Pericardium fibroblast (primary cell): ENCODE data around the gene HCAR1. TPM values are rescaled to one million over a fixed set of nuclear protein-coding genes. Genes with fewer than 3 reads are reported as not detected.

Experiments
- total RNA-seq: library from RNA; depleted of rRNA; stranded (reverse); fragments of >200 nt; gene quantifications from 2 replicates; pipeline ENCODE4 v1.2.3, GENCODE V29; 2015

The HCAR1 gene
- total RNA-seq = 0.23 and 2.0 TPM in 2 replicates

GRCh38 chr12:122730215-122731014 lies at the start of gene HCAR1:
Gene HCAR1 (minus strand): TSS chr12:122730844. CDS start chr12:122730339, 505 bp downstream.

GRCh38 chr12:122752464-122753318 lies 22.0 kb upstream of the HCAR1 start, which contains the start of gene DENR:
Gene DENR (plus strand): TSS chr12:122752824. CDS start chr12:122753702, 878 bp downstream.

GRCh38 chr12:122716658-122717057 lies 14.0 kb downstream of the HCAR1 start, which contains the start of gene HCAR3:
Gene HCAR3 (minus strand): TSS chr12:122716811. CDS start chr12:122716737, 74 bp downstream.

GRCh38 chr12:122702890-122703611 lies 27.6 kb downstream of the HCAR1 start, which contains the start of gene HCAR2:
Gene HCAR2 (minus strand): TSS chr12:122703357. CDS start chr12:122703283, 74 bp downstream.

Other genes starting within 250 kb of the HCAR1 start
- gene ZCCHC8, start 229.9 kb downstream of the HCAR1 start, total RNA-seq = 11.9 TPM in 2 replicates
- 20.0 and 29.0 TPM in 2 replicates for gene RSRC2, start 203.9 kb downstream of the HCAR1 start, total RNA-seq
- gene KNTC1, start 203.6 kb downstream of the HCAR1 start, total RNA-seq = 5.2 and 8.8 TPM in 2 replicates
- gene HCAR2, start 27.5 kb downstream of the HCAR1 start, total RNA-seq = 0.43 TPM in 1 of 2 replicates, not detected in the other
- gene HCAR3, start 14.0 kb downstream of the HCAR1 start, total RNA-seq = not detected in 2 replicates
- gene DENR, start 22.0 kb upstream of the HCAR1 start, total RNA-seq = 20.5 and 24.9 TPM in 2 replicates
- 0.17 and 0.82 TPM in 2 replicates for gene CCDC62, start 43.7 kb upstream of the HCAR1 start, total RNA-seq
- 8.1 and 14.1 TPM in 2 replicates for gene HIP1R, start 104.6 kb upstream of the HCAR1 start, total RNA-seq
- 28.2 and 31.4 TPM in 2 replicates for gene VPS37B, start 165.3 kb upstream of the HCAR1 start, total RNA-seq
- 3.9 and 7.5 TPM in 2 replicates for gene ABCB9, start 235.6 kb upstream of the HCAR1 start, total RNA-seq
- 7.1 and 14.7 TPM in 2 replicates for gene OGFOD2, start 244.4 kb upstream of the HCAR1 start, total RNA-seq
- gene ARL6IP4, start 249.8 kb upstream of the HCAR1 start, total RNA-seq = 201 and 263 TPM in 2 replicates